Liver (tissue), 3 donors: Measurements from ENCODE around the gene CLEC16A.

Experiments used
- ATF3 ChIP-seq: IDR thresholded peaks from 2 replicates; pipeline ENCODE4 v1.6.1; 2016; ENCODE audit warnings: antibody characterized with exemption
- CTCF ChIP-seq: fragments of 150-350 bp; IDR thresholded peaks from 2 replicates; pipeline ENCODE4 v1.5.1; 2017; ENCODE audit warnings: improper control_type of control experiment, low read depth, low read length; ENCODE audit not compliant: missing input control
- EGR1 ChIP-seq, 2 donors: IDR thresholded peaks; 2 replicates each; pipeline ENCODE4 v1.6.1; 2016 to 2018; ENCODE audit warnings: antibody characterized with exemption in 2 of 2, low read depth in 2 of 2
- GABPA ChIP-seq, 2 donors: IDR thresholded peaks in 1 of 2; conservative IDR thresholded peaks in 1 of 2; 2 replicates each; pipeline ENCODE4 v1.6.1; 2016; ENCODE audit warnings: antibody characterized with exemption in 2 of 2, mild to moderate bottlenecking in 1 of 2, moderate library complexity in 1 of 2
- JUND ChIP-seq, 2 donors: IDR thresholded peaks; 2 replicates each; pipeline ENCODE4 v1.6.1; 2016; ENCODE audit warnings: antibody characterized with exemption in 2 of 2
- MAX ChIP-seq: IDR thresholded peaks from 2 replicates; pipeline ENCODE4 v1.6.1; 2016; ENCODE audit warnings: antibody characterized with exemption
- RAD21 ChIP-seq, 2 donors: IDR thresholded peaks; 2 replicates each; pipeline ENCODE4 v1.6.1; 2016; ENCODE audit warnings: antibody characterized with exemption in 2 of 2, mild to moderate bottlenecking in 2 of 2
- REST ChIP-seq: IDR thresholded peaks from 2 replicates; pipeline ENCODE4 v1.6.1; 2016; ENCODE audit warnings: antibody characterized with exemption, mild to moderate bottlenecking
- SP1 ChIP-seq: IDR thresholded peaks from 2 replicates; pipeline ENCODE4 v1.6.1; 2018; ENCODE audit warnings: antibody characterized with exemption, mild to moderate bottlenecking
- TAF1 ChIP-seq: conservative IDR thresholded peaks from 2 replicates; pipeline ENCODE4 v1.6.1; 2016; ENCODE audit warnings: antibody characterized with exemption, mild to moderate bottlenecking
- YY1 ChIP-seq: IDR thresholded peaks from 2 replicates; pipeline ENCODE4 v1.6.1; 2016; ENCODE audit warnings: antibody characterized with exemption, mild to moderate bottlenecking
- ZBTB33 ChIP-seq: IDR thresholded peaks from 2 replicates; pipeline ENCODE4 v1.6.1; 2016; ENCODE audit warnings: antibody characterized with exemption
- donor health status: healthy.
- donor health status: healthy.

GRCh38 chr16:11171448-11171709 is 227.0 kb downstream of the CLEC16A start:
- no peak for TF ChIP-seq CTCF
- no peak for TF ChIP-seq EGR1 (IDR thresholded peaks at IDR 0.05; ENCODE audit: low read depth in 2 of 2)
- TF ChIP-seq TAF1, result no peak
- TF ChIP-seq JUND (IDR thresholded peaks at IDR 0.05), result no peak
- TF ChIP-seq GABPA (IDR thresholded peaks at IDR 0.05 in 1 of 2, conservative IDR thresholded peaks at IDR 0.05 in 1 of 2), result no peak
- TF ChIP-seq REST, result no peak
- no peak for TF ChIP-seq ATF3
- no peak for TF ChIP-seq YY1
- no peak for TF ChIP-seq RAD21 (IDR thresholded peaks at IDR 0.05)
- no peak for TF ChIP-seq SP1
- no peak for TF ChIP-seq MAX
- TF ChIP-seq ZBTB33, result no peak
